CD14-positive monocyte (primary cell): ENCODE results near the gene DYNC1H1. TPM values are rescaled to one million over a fixed set of nuclear protein-coding genes. Genes with fewer than 3 reads are reported as not detected.

ENCODE experiments used
- DNase-seq, 3 donors: peaks; one replicate each; pipeline ENCODE4 v3.0.0-alpha.2; 2011 to 2022
- H2AFZ ChIP-seq: 2 replicates; pipeline ENCODE4 v1.6.0; 2012; ENCODE audit warnings: mild to moderate bottlenecking, low read depth, low read length, inconsistent platforms; ENCODE audit not compliant: insufficient read depth, poor library complexity, severe bottlenecking
- H3K27ac ChIP-seq, 2 donors: 1 replicate in 1 of 2; 2 replicates in 1 of 2; pipeline ENCODE4 v1.5.1; 2012 to 2013; ENCODE audit warnings: low read length in 2 of 2, control low read depth in 1 of 2, inconsistent platforms in 1 of 2, low read depth in 1 of 2, mild to moderate bottlenecking in 1 of 2
- H3K27me3 ChIP-seq, 2 donors: one replicate each; pipeline versions ENCODE4 v1.6.0 to v1.6.1; 2011 to 2013; ENCODE audit warnings: low read length in 2 of 2; ENCODE audit not compliant: control insufficient read depth in 2 of 2, insufficient read depth in 2 of 2
- H3K36me3 ChIP-seq, 2 donors: replicated peaks in 1 of 2; 1 replicate in 1 of 2; 2 replicates in 1 of 2; pipeline versions ENCODE4 v1.5.1 to v1.6.1; 2012 to 2013; ENCODE audit warnings: low read length in 2 of 2, control low read depth in 1 of 2, inconsistent platforms in 1 of 2, mild to moderate bottlenecking in 1 of 2; ENCODE audit not compliant: insufficient read depth in 2 of 2, control insufficient read depth in 1 of 2
- H3K4me1 ChIP-seq, 2 donors: 1 replicate in 1 of 2; 2 replicates in 1 of 2; pipeline versions ENCODE4 v1.5.1 to v1.6.1; 2012 to 2013; ENCODE audit warnings: low read length in 2 of 2, control low read depth in 1 of 2, inconsistent platforms in 1 of 2, mild to moderate bottlenecking in 1 of 2, moderate library complexity in 1 of 2; ENCODE audit not compliant: insufficient read depth in 2 of 2, control insufficient read depth in 1 of 2
- H3K4me2 ChIP-seq: replicated peaks from 2 replicates; pipeline ENCODE3; 2012; ENCODE audit warnings: low read length, moderate library complexity, mild to moderate bottlenecking; ENCODE audit not compliant: poor library complexity, severe bottlenecking; ENCODE audit errors: extremely low read depth
- H3K4me3 ChIP-seq, 3 experiments: fragments of 200-600 bp in 1 of 3; sonication (generic) in 1 of 3; replicated peaks in 1 of 3; 1 replicate in 2 of 3; 2 replicates in 1 of 3; pipeline ENCODE4 v1.5.1; 2011 to 2013; ENCODE audit warnings: low read length in 3 of 3, mild to moderate bottlenecking in 3 of 3, control low read depth in 2 of 3, low read depth in 2 of 3, inconsistent platforms in 1 of 3, moderate library complexity in 1 of 3
- H3K79me2 ChIP-seq: 2 replicates; pipeline ENCODE4 v1.6.0; 2012; ENCODE audit warnings: mild to moderate bottlenecking, control low read depth, inconsistent platforms, low read length, moderate library complexity; ENCODE audit not compliant: insufficient read depth
- H3K9ac ChIP-seq: 2 replicates; pipeline ENCODE4 v1.6.0; 2017; ENCODE audit warnings: low read length, mild to moderate bottlenecking; ENCODE audit not compliant: insufficient read depth, poor library complexity, severe bottlenecking
- H3K9me3 ChIP-seq, 2 donors: replicated peaks in 1 of 2; 1 replicate in 1 of 2; 2 replicates in 1 of 2; pipeline versions ENCODE4 v1.5.1 to v1.6.1; 2012 to 2013; ENCODE audit warnings: low read length in 2 of 2, control low read depth in 1 of 2; ENCODE audit not compliant: control insufficient read depth in 1 of 2, insufficient read depth in 1 of 2
- H4K20me1 ChIP-seq: 2 replicates; pipeline ENCODE4 v1.6.0; 2012; ENCODE audit warnings: mild to moderate bottlenecking, low read length, control low read depth, moderate library complexity; ENCODE audit not compliant: insufficient read depth
- H3K27ac Mint-ChIP-seq, 7 donors: one replicate each; pipeline ENCODE4 v1.8.0; 2020; ENCODE audit warnings: mild to moderate bottlenecking in 7 of 7, mixed read lengths in 7 of 7, moderate library complexity in 6 of 7, inconsistent platforms in 2 of 7
- H3K27me3 Mint-ChIP-seq, 3 donors: one replicate each; pipeline ENCODE4 v1.8.0; 2021 to 2022; ENCODE audit warnings: low read depth in 3 of 3, mild to moderate bottlenecking in 3 of 3, mixed read lengths in 3 of 3, moderate library complexity in 3 of 3, inconsistent platforms in 1 of 3
- H3K36me3 Mint-ChIP-seq, 2 donors: one replicate each; pipeline ENCODE4 v1.8.0; 2020; ENCODE audit warnings: mixed read lengths in 2 of 2, inconsistent platforms in 1 of 2, mild to moderate bottlenecking in 1 of 2
- H3K4me1 Mint-ChIP-seq: one replicate; pipeline ENCODE4 v1.8.0; 2020; ENCODE audit warnings: mild to moderate bottlenecking, mixed read lengths
- H3K4me3 Mint-ChIP-seq, 2 donors: one replicate each; pipeline ENCODE4 v1.8.0; 2020; ENCODE audit warnings: mild to moderate bottlenecking in 2 of 2, mixed read lengths in 2 of 2, moderate library complexity in 1 of 2
- H3K9me3 Mint-ChIP-seq, 7 donors: one replicate each; pipeline ENCODE4 v1.8.0; 2020 to 2022; ENCODE audit warnings: mixed read lengths in 7 of 7, mild to moderate bottlenecking in 6 of 7, moderate library complexity in 6 of 7, inconsistent platforms in 2 of 7
- CTCF ChIP-seq: fragments of 200-600 bp; IDR thresholded peaks from one replicate; pipeline ENCODE4 v1.8.0; 2022; ENCODE audit warnings: antibody characterized with exemption, mild to moderate bottlenecking
- WGBS: methylation state at CpG from one replicate; pipeline ENCODE4 v1.1.5; 2013; ENCODE audit warnings: missing lambda C conversion rate; ENCODE audit not compliant: insufficient coverage; 5-methylcytosine and 5-hydroxymethylcytosine counted together
- intact Hi-C, 2 donors: fragments of 100-400 bp; cut with micrococcal nuclease; formaldehyde crosslinking; loops; one replicate each; pipeline versions ENCODE4 v1.15.0 to v1.15.1; 2023
- polyA plus RNA-seq, 3 donors: library from polyadenylated mRNA; depleted of rRNA in 1 of 3; unstranded in 2 of 3; stranded (reverse) in 1 of 3; fragments of 300-500 nt in 2 of 3; fragments of >200 nt in 1 of 3; fragmentation: Illumina TruSeq in 2 of 3; gene quantifications; 1 replicate in 2 of 3; 2 replicates in 1 of 3; pipeline ENCODE4 v1.2.3, GENCODE V29; 2012 to 2021

DYNC1H1 gene
- polyA plus RNA-seq, 3 donors, result 14.7 to 87.3 (median 23.6) TPM

GRCh38 chr14:102084931-102085330 is 120.6 kb downstream of the DYNC1H1 start:
- Histone ChIP-seq H3K36me3 (peaks cover 56 to 59% of the 10 kb centered on the region in 2 donors), H3K27ac (no peak overlapping the region), H3K4me3 (peak overlapping the region in 1 of 3 experiments; percentile 88), H2AFZ (no peak overlapping the region), H3K4me1 (peaks cover 25 to 47% of the 10 kb centered on the region in 2 donors), H3K27me3 (no peaks in the 10 kb centered on the region), H3K9me3 (no peaks in the 10 kb centered on the region), H4K20me1 (peaks cover 57% of the 10 kb centered on the region), H3K9ac (no peak overlapping the region), H3K4me2 (peak overlapping the region; percentile 91), H3K79me2 (peaks cover 53% of the 10 kb centered on the region)
- H3K4me3 Mint-ChIP-seq, result no peak overlapping the region
- H3K27ac Mint-ChIP-seq, result peak overlapping the region in 4 of 7 donors; percentile 11 to 56 (median 38)
- peaks cover 0 to 3% (median 3%) of the 10 kb centered on the region in 3 donors for H3K27me3 Mint-ChIP-seq
- 97% methylated on average over 3 of the region's 6 CpGs for WGBS
- H3K9me3 Mint-ChIP-seq, result peaks cover 0 to 3% (median 0%) of the 10 kb centered on the region in 7 donors
- DNase-seq, result no peak
- intact Hi-C loops, result loop anchor here in 1 of 2 donors (5.0 kb wide), 4 partner anchors 52 to 1252 kb away; partner anchors contain the start of genes CINP, TECPR2, WDR20 and ZNF839
- TF ChIP-seq CTCF, result no peak
- peaks cover 49% of the 10 kb centered on the region for H3K4me1 Mint-ChIP-seq
- H3K36me3 Mint-ChIP-seq, result peaks cover 64 to 65% of the 10 kb centered on the region in 2 donors

GRCh38 chr14:102085488-102085887 is 121.1 kb downstream of the DYNC1H1 start:
- Histone ChIP-seq H4K20me1 (peaks cover 51% of the 10 kb centered on the region), H3K36me3 (peaks cover 51 to 54% of the 10 kb centered on the region in 2 donors), H3K9me3 (no peaks in the 10 kb centered on the region), H2AFZ (no peak overlapping the region), H3K4me1 (peaks cover 25 to 47% of the 10 kb centered on the region in 2 donors), H3K9ac (peak overlapping the region; percentile 90), H3K27ac (peak overlapping the region in 1 of 2 donors; percentile 83), H3K27me3 (no peaks in the 10 kb centered on the region), H3K79me2 (peaks cover 53% of the 10 kb centered on the region), H3K4me2 (peak overlapping the region; percentile 91), H3K4me3 (peak overlapping the region; percentile 52 to 88 (median 57))
- intact Hi-C loops, result loop anchor here in 1 of 2 donors (5.0 kb wide), 3 partner anchors 52 to 277 kb away; partner anchors contain the start of genes CINP, TECPR2, WDR20 and ZNF839
- no peak for DNase-seq
- peak overlapping the region in 6 of 7 donors; percentile 58 to 96 (median 78) for H3K27ac Mint-ChIP-seq
- WGBS, result 73% methylated on average over 7 of the region's 10 CpGs
- TF ChIP-seq CTCF, result no peak
- peaks cover 54% of the 10 kb centered on the region for H3K4me1 Mint-ChIP-seq
- H3K27me3 Mint-ChIP-seq, result peaks cover 3 to 6% (median 4%) of the 10 kb centered on the region in 3 donors
- peaks cover 0 to 5% (median 0%) of the 10 kb centered on the region in 7 donors for H3K9me3 Mint-ChIP-seq
- peak overlapping the region; percentile 94 to 95 for H3K4me3 Mint-ChIP-seq
- peaks cover 58 to 59% of the 10 kb centered on the region in 2 donors for H3K36me3 Mint-ChIP-seq
